ENCODE data around the gene GCK.

Gene GCK

DNA sequence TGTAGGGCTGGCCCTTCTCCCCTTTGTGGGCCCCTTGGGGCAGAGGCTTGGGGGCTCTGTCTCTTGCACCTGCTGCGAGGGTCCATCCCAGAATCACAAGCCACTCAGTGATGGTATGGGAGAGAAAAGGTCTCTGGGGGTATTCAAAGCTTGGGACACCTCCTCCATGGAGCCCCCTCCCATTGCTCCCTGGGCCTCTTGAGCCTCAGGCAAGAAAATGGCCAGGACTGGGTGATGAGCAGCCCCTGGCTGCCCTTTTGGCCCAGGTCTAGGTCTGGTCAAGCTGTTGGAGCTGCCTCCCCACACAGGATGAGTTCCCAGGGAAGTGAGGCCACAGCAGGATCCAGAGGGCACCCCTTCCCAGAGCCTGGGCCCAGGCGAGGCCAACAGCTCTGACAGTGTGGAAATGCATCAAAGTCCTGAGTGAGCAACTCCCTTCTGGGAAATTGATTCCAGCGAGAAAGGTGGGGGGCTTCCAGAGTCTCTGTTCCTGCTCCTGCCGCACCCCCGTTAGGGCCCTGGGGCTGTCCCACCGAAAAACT lies 44.7 kb downstream of the GCK start:
- no peak for TF ChIP-seq CTCF (IDR thresholded peaks at IDR 0.05; ENCODE audit: extremely low read depth, insufficient read depth, missing control alignments)
- no peak for DNase-seq (ENCODE audit: low spot score)
- in situ Hi-C loops (cut with MboI; ENCODE audit: low pct_unique_long_range_greater_than_20kb, low sequenced_read_pairs, unreplicated experiment): no loop called here

DNA sequence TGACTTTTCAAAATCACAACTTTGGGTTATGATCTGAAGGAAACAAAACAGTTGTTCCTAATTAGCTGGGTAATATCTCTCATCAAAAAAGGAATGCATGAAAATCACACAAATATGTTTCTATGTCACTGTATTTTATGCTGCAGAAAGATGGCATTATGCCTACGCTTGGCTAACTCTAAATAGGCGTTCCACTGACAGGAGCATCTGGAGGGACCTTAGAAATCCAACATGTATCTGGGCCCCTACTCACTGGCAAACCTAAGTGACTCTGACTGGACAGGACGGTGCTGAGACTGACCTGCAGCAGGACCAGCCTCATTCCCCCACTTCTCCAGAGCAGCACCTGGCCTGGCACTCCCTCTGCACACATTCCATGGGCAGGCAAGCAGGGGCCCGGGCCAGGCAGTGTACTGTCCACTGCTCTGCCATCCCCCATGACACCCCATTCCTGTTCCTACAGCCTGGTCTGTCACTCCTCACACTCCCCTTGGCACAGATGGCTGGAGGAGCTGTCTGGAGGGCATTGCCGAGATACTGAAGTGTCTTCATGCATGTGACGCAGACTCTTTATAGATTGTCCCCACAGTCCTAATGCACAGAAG lies 45.5 kb downstream of the GCK start:
- TF ChIP-seq CTCF (IDR thresholded peaks at IDR 0.05; ENCODE audit: extremely low read depth, insufficient read depth, missing control alignments): no peak
- DNase-seq (ENCODE audit: low spot score): no peak
- in situ Hi-C loops (cut with MboI; ENCODE audit: low pct_unique_long_range_greater_than_20kb, low sequenced_read_pairs, unreplicated experiment): no loop called here

- no peak for TF ChIP-seq CTCF (IDR thresholded peaks at IDR 0.05; ENCODE audit: extremely low read depth, insufficient read depth, missing control alignments)
- DNase-seq (ENCODE audit: low spot score): no peak
- in situ Hi-C loops (cut with MboI; ENCODE audit: low pct_unique_long_range_greater_than_20kb, low sequenced_read_pairs, unreplicated experiment): no loop called here
Measured at GRCh38 chr7:44142028-44142427, 47.2 kb downstream of the GCK start.

GRCh38 chr7:44141221-44141850 lies 47.9 kb downstream of the GCK start, which contains the start of gene MYL7:
TSS of gene MYL7 (minus strand) at chr7:44141332. CDS start at chr7:44141305, 27 bp downstream.
- DNase-seq (ENCODE audit: low spot score): no peak
- in situ Hi-C loops (cut with MboI; ENCODE audit: low pct_unique_long_range_greater_than_20kb, low sequenced_read_pairs, unreplicated experiment): no loop called here
- TF ChIP-seq CTCF (IDR thresholded peaks at IDR 0.05; ENCODE audit: extremely low read depth, insufficient read depth, missing control alignments): no peak

GRCh38 chr7:44140341-44140740 lies 48.9 kb downstream of the GCK start:
- DNase-seq (ENCODE audit: low spot score): no peak
- in situ Hi-C loops (cut with MboI; ENCODE audit: low pct_unique_long_range_greater_than_20kb, low sequenced_read_pairs, unreplicated experiment): no loop called here
- no peak for TF ChIP-seq CTCF (IDR thresholded peaks at IDR 0.05; ENCODE audit: extremely low read depth, insufficient read depth, missing control alignments)

- in situ Hi-C loops (cut with MboI; ENCODE audit: low pct_unique_long_range_greater_than_20kb, low sequenced_read_pairs, unreplicated experiment): no loop called here
- DNase-seq (ENCODE audit: low spot score): no peak
- TF ChIP-seq CTCF (IDR thresholded peaks at IDR 0.05; ENCODE audit: extremely low read depth, insufficient read depth, missing control alignments): no peak
Measured at GRCh38 chr7:44139311-44140010, 49.8 kb downstream of the GCK start.
